ENCODE data around the gene ATF6.

The ATF6 gene

GRCh38 chr1:161749509-161750407 lies 16.4 kb upstream of the ATF6 start, which contains the start of gene DUSP12:
TSS of gene DUSP12 (plus strand) at chr1:161749786. CDS start at chr1:161749802, 16 bp downstream.
- Histone ChIP-seq H3K4me3 (ENCODE audit: low read length) (peak within 1 kb of the TSS; percentile 93), H3K9me2 (replicated peaks; ENCODE audit: control insufficient read depth, low read length) (no peaks in the 10 kb centered on the region)

GRCh38 chr1:161763522-161764098 lies 2.5 kb upstream of the ATF6 start:
- TF ChIP-seq EZH2phosphoT487 (IDR thresholded peaks at IDR 0.05; ENCODE audit: borderline replicate concordance, low read length): no peak
- TF ChIP-seq CTCF (IDR thresholded peaks at IDR 0.05; ENCODE audit: low read depth, low read length, poor library complexity, severe bottlenecking): peak; percentile 85
- Histone ChIP-seq H3K9me2 (replicated peaks; ENCODE audit: control insufficient read depth, low read length) (no peaks in the 10 kb centered on the region), H4K20me1 (ENCODE audit: control insufficient read depth, insufficient read depth, low read depth, low read length) (peaks cover 10% of the 10 kb centered on the region; the same call in 1 of the 2 replicates), H3K9me3 (ENCODE audit: control insufficient read depth, insufficient read depth, low read length) (no peaks in the 10 kb centered on the region), H3F3A (ENCODE audit: control insufficient read depth, insufficient read depth) (peaks cover 25% of the 10 kb centered on the region), H3K4me2 (ENCODE audit: low read length) (peak overlapping the region; percentile 82), H3K27me3 (ENCODE audit: control insufficient read depth, low read length) (no peaks in the 10 kb centered on the region; the same call in 1 of the 2 replicates), H3K36me3 (ENCODE audit: control insufficient read depth, low read length) (peaks cover 10% of the 10 kb centered on the region), H3K4me3 (ENCODE audit: low read length) (peak overlapping the region; percentile 100), H3K4me1 (ENCODE audit: control insufficient read depth, low read length) (peaks cover 29% of the 10 kb centered on the region), H3K79me2 (ENCODE audit: control insufficient read depth, low read length) (peaks cover 26% of the 10 kb centered on the region), H3K27ac (ENCODE audit: low read depth, low read length) (0 out of 2 replicates have a peak overlapping the region, but pooled peaks have one; percentile 20)

More at GRCh38 chr1:161749509-161750407, 16.4 kb upstream of the ATF6 start, which contains the start of gene DUSP12:
- Histone ChIP-seq H3K4me1 (ENCODE audit: control insufficient read depth, low read length) (peaks cover 30% of the 10 kb centered on the region), H3K9me3 (ENCODE audit: control insufficient read depth, insufficient read depth, low read length) (no peaks in the 10 kb centered on the region), H3K27ac (ENCODE audit: low read depth, low read length) (peak within 1 kb of the TSS; percentile 62), H3F3A (ENCODE audit: control insufficient read depth, insufficient read depth) (no peaks in the 10 kb centered on the region), H3K79me2 (ENCODE audit: control insufficient read depth, low read length) (peaks cover 38% of the 10 kb centered on the region), H3K4me2 (ENCODE audit: low read length) (peak within 1 kb of the TSS; percentile 87), H4K20me1 (ENCODE audit: control insufficient read depth, insufficient read depth, low read depth, low read length) (no peaks in the 10 kb centered on the region), H3K27me3 (ENCODE audit: control insufficient read depth, low read length) (no peaks in the 10 kb centered on the region), H3K36me3 (ENCODE audit: control insufficient read depth, low read length) (peaks cover 34% of the 10 kb centered on the region)
- peak; percentile 47 for TF ChIP-seq CTCF (IDR thresholded peaks at IDR 0.05; ENCODE audit: low read depth, low read length, poor library complexity, severe bottlenecking)
- no peak for TF ChIP-seq EZH2phosphoT487 (IDR thresholded peaks at IDR 0.05; ENCODE audit: borderline replicate concordance, low read length)

- Histone ChIP-seq H3K4me1 (ENCODE audit: control insufficient read depth, low read length) (peaks cover 40% of the 10 kb centered on the region), H3K9me2 (replicated peaks; ENCODE audit: control insufficient read depth, low read length) (no peaks in the 10 kb centered on the region), H3K27ac (ENCODE audit: low read depth, low read length) (no peak overlapping the region), H3K9me3 (ENCODE audit: control insufficient read depth, insufficient read depth, low read length) (no peaks in the 10 kb centered on the region), H3K79me2 (ENCODE audit: control insufficient read depth, low read length) (peaks cover 74% of the 10 kb centered on the region), H3K4me2 (ENCODE audit: low read length) (peak overlapping the region; percentile 82), H3F3A (ENCODE audit: control insufficient read depth, insufficient read depth) (peaks cover 22% of the 10 kb centered on the region), H3K27me3 (ENCODE audit: control insufficient read depth, low read length) (no peaks in the 10 kb centered on the region; the same call in 1 of the 2 replicates), H4K20me1 (ENCODE audit: control insufficient read depth, insufficient read depth, low read depth, low read length) (peaks cover 10% of the 10 kb centered on the region; the same call in 1 of the 2 replicates), H3K36me3 (ENCODE audit: control insufficient read depth, low read length) (peaks cover 7% of the 10 kb centered on the region), H3K4me3 (ENCODE audit: low read length) (no peak overlapping the region)
- TF ChIP-seq EZH2phosphoT487 (IDR thresholded peaks at IDR 0.05; ENCODE audit: borderline replicate concordance, low read length) (no peak), CTCF (IDR thresholded peaks at IDR 0.05; ENCODE audit: low read depth, low read length, poor library complexity, severe bottlenecking) (no peak)
Observed at GRCh38 chr1:161768461-161768860, 2.3 kb downstream of the ATF6 start.

Data from DOHH2 (cell line).